ENCODE data around the gene SF3B3.
"Not testable (repeated sequence)": the region's sequence is repeated elsewhere in the genome, so short reads cannot be mapped to it uniquely, and the experiment has no call there.

SF3B3 gene

DNA sequence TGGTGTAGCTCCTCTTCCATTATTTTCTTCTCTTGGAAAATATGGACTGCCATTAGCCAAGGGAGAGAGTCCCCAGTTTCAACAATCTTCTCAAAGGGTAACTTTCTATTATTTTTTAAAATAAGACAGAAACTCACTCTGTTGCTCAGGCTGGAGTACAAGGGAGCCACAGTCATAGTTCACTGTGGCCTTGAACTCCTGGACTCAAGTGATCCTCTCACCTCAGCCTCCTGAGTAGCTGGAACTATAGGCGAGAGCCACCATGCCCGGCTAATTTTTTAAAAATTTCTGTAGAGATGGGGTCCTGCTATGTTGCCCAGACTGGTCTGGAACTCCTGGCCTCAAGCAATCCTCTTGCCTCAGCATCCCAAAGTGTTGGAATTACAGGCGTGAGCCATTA, 13.4 kb upstream of the SF3B3 start:
- in situ Hi-C loops (cut with MboI; ENCODE audit: low sequenced_read_pairs), result no loop called here

DNA sequence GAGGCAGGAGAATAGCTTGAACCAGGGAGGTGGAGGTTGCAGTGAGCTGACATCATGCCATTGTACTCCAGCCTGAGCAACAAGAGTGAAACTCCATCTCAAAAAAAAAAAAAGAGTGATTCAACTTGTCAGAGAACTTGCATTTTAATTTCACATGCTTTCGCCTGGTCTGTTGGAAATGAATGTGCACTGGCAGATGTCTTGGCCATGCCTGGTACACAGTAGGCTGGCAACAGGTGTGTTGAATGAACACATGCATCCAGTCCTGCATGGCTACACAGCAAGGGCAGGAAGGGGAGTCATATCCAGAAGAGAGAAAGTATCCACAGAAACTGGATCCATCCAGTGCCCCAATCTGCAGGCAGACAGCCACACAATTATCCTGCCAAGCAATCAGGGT, 11.8 kb upstream of the SF3B3 start:
- in situ Hi-C loops (cut with MboI; ENCODE audit: low sequenced_read_pairs), result no loop called here

GRCh38 chr16:70512456-70512855, 11.2 kb upstream of the SF3B3 start:
- in situ Hi-C loops (cut with MboI; ENCODE audit: low sequenced_read_pairs), result no loop called here

- in situ Hi-C loops (cut with MboI; ENCODE audit: low sequenced_read_pairs), result no loop called here
Measured at GRCh38 chr16:70520612-70521297, 2.9 kb upstream of the SF3B3 start.

DNA sequence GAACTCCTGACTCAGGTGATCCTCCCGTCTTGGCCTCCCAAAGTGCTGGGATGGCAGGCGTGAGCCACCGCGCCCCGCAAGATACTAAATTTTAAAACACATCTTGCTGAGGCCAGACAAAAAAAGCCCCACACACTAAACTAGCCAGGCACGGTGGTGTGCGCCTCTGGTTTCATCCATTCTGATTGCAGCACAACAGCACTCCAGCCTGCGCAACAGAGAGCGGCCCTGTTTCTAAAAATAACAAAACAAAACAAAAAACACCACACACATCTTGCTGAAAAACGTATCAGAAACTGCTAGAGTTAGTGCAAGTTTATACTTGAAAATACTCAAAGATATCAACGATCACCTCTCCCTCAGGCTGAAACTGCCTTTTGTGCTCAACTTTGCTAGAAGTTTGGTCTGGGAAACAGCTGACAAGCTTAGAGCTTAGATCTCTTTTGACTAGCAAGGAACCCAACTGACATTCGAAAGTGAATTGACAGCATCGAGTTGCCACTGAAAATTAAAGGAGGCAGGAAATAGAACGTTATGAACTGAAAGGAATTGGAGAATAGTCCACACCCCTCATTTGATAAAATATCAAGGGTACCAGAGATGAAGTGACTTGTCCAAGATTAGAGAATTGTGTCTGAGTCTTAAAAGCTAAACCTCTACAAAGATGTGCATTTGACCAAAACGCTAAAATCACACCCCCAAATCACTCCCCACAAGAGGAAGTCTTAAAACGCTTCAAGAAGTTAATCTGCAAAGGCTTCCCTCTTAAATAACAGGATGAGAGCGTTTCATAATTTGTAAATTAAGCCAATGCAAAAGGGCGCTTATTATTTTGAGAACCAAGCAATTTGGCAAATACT, 1.2 kb upstream of the SF3B3 start:
- in situ Hi-C loops (cut with MboI; ENCODE audit: low sequenced_read_pairs), result no loop called here

DNA sequence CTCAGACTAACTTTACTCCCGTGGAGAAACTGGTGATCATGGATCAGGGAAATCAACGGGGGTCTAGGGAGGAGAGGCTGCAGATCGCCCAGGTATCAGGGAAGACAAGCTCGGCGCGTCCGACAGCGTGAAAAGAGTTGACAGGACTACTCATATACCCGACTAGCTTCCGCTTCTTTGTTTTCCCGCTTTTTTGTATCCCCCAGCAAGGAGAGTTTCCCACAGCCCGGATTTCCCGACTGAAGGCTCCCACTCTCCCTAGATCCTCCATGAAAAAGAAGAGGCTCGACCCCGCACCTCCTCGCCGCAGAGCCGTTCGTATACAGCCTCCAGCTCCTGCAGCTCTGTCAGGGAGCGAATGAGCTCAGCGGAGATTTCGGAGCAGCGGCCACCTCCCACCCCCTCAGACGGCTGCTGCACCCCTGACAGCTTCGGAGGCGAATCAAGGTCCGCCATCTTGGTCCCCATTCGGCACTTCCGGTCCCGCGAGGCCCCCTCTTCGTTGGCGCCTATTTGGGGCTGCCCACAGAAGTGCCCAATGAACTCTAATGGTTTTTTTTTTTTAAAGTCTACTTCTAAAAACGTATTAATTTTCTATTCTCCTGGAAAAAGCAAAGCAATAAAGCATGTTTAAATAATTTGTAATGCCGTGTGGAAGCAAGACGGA, 407 bp upstream of the SF3B3 start, which contains the start of gene COG4:
COG4 (minus strand) TSS at position 479 of the 667 bp plus-strand sequence; CDS start at position 468, 11 bp downstream.
- in situ Hi-C loops (cut with MboI; ENCODE audit: low sequenced_read_pairs), result no loop called here

DNA sequence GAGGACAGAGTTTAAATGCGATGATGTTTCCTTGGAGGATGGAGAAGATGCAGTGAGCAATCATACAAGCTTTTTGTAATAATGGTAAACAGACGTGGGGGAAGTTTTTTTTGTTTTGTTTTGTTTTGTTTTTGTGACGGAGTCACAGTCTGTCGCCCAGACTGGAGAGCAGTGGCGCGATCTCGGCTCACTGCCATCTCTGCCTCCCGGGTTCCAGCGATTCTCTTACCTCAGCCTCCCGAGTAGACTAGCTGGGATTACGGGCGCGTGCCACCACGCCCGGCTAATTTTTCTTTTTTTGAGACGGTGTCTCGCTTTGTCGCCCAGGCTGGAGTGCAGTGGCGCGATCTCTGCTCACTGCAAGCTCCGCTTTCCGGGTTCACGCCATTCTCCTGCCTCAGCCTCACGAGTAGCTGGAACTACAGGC, 796 bp downstream of the SF3B3 start:
- in situ Hi-C loops (cut with MboI; ENCODE audit: low sequenced_read_pairs), result not testable (repeated sequence)

- in situ Hi-C loops (cut with MboI; ENCODE audit: low sequenced_read_pairs), result no loop called here
Measured at GRCh38 chr16:70526403-70526802, 2.8 kb downstream of the SF3B3 start.

GRCh38 chr16:70527315-70527996, 3.8 kb downstream of the SF3B3 start:
- in situ Hi-C loops (cut with MboI; ENCODE audit: low sequenced_read_pairs), result no loop called here

GRCh38 chr16:70529051-70529777, 5.6 kb downstream of the SF3B3 start:
- in situ Hi-C loops (cut with MboI; ENCODE audit: low sequenced_read_pairs), result no loop called here

- in situ Hi-C loops (cut with MboI; ENCODE audit: low sequenced_read_pairs), result not testable (repeated sequence)
Measured at GRCh38 chr16:70529954-70530353, 6.3 kb downstream of the SF3B3 start.

- in situ Hi-C loops (cut with MboI; ENCODE audit: low sequenced_read_pairs), result no loop called here
Measured at GRCh38 chr16:70534971-70535370, 11.4 kb downstream of the SF3B3 start.

DNA sequence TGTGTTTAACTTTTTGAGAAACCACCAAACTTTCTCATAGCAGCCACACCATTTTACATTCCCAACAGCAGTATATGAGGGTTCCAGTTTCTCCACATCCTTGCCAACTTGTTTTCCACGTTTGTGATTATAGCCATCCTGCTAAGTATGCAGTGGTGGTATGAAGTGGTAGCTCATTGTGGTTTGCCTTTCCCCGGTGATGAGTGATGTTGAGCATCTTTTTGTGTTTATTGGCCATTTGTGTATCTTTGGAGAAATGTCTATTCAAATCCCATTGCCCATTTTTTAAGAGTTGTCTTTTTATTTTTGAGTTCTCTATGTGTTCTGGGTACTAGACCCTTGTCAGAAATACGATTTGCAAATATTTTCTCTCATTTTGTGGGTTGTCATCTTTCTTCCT, 17.4 kb downstream of the SF3B3 start:
- in situ Hi-C loops (cut with MboI; ENCODE audit: low sequenced_read_pairs), result no loop called here

DNA sequence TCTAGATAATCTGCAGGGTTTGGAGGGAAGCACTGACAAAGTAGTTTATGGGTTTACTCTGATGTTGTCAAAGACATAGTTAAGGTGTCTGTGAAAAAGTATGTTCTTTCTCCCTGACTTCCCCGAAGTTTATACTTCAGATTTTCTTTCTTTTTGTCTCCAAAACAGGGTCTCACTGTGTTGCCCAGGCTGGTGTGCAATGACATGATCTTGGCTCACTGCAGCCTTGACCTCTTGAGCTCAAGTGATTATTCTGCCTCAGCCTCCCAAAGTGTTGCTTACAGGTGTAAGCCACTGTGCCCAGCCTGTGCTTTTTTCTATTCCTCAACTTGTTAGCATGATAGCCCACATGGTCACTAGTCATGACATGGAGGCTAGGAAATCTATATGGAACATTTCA, 20.9 kb downstream of the SF3B3 start:
- in situ Hi-C loops (cut with MboI; ENCODE audit: low sequenced_read_pairs), result no loop called here

- in situ Hi-C loops (cut with MboI; ENCODE audit: low sequenced_read_pairs), result no loop called here
Measured at GRCh38 chr16:70548936-70549335, 25.3 kb downstream of the SF3B3 start.

- in situ Hi-C loops (cut with MboI; ENCODE audit: low sequenced_read_pairs), result no loop called here
Measured at GRCh38 chr16:70550082-70550481, 26.5 kb downstream of the SF3B3 start.

DNA sequence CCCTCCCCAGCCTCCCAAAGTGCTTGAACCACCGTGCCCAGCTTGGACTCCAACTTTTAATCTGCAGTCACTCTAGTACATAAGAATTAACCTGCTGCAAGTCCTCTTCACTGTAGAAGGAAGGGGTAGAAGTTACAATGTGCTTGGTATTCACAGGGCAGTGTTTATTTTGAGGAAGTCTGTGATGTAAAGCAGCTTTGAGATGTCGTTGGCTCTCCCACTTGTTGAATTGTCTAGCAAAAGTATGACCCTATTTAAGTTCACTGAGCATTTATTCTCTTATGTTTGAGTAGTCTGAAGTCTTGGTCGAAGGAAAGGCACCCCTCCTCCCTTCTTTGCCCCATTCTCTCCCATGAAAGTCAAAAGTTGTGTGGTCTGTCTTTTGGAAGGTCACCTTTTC, 28.2 kb downstream of the SF3B3 start:
- in situ Hi-C loops (cut with MboI; ENCODE audit: low sequenced_read_pairs), result no loop called here

GRCh38 chr16:70552675-70553074, 29.1 kb downstream of the SF3B3 start:
- in situ Hi-C loops (cut with MboI; ENCODE audit: low sequenced_read_pairs), result no loop called here

DNA sequence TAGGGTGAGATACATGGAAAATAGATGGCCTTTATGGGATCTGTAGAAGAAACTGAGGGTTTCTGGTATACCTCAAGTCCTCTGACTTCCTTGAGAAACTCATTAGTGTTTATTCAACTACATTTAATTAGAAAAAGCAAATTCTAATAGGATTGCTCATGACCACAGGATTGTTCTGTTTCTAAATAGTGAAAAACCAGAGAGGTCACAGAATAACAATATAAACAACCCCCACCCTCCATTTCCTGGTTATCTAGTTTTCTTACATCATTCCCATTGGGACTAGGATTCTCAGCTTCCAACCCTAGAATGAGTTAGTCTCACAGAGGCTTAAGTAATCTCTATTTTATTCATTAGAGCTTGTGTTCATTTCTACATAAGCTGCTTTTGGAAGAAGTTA, 30.0 kb downstream of the SF3B3 start:
- in situ Hi-C loops (cut with MboI; ENCODE audit: low sequenced_read_pairs), result no loop called here

DNA sequence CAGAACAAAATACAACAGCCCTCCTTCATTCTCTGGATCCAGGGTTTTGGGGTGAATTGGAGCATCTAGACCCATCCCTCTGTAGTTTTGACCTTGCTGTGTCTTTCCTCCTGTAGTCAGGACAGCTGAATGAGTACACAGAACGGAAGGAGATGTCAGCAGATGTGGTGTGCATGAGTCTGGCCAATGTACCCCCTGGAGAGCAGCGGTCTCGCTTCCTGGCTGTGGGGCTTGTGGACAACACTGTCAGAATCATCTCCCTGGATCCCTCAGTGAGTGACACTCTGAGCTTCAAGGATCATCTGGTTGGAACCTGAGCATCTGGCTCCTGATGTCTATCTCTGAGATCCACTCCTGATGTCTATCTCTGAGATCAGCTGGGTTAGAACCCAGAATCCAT, 32.4 kb downstream of the SF3B3 start:
- in situ Hi-C loops (cut with MboI; ENCODE audit: low sequenced_read_pairs), result no loop called here
